ENCODE results near the gene ASAP3. TPM values are rescaled to one million over a fixed set of nuclear protein-coding genes. Genes with fewer than 3 reads are reported as not detected.

Gene ASAP3
- total and polyA plus RNA-seq, 9 of the 15 experiments (the other 6 are each of a cell fraction or from before 2014, with no cell fraction given), result 1.7 to 31.2 (median 17.4) TPM

- TF ChIP-seq SIX5 (IDR thresholded peaks at IDR 0.05; ENCODE audit: borderline replicate concordance in 1 of 2, insufficient read depth in 1 of 2, low read depth in 1 of 2, low read length in 2 of 2), result no peak
- TF ChIP-seq CREB1 (IDR thresholded peaks at IDR 0.05), result 0 out of 2 replicates have a peak, but pooled peaks have one; percentile 19
- TF ChIP-seq CREB1 (CRISPR knock-in tag; IDR thresholded peaks at IDR 0.05), result no peak; the same call in 1 of the 2 replicates
- no peak for TF ChIP-seq POLR2B (IDR thresholded peaks at IDR 0.05; ENCODE audit: low read depth, partially characterized antibody)
- no peak for TF ChIP-seq ZC3H11A (IDR thresholded peaks at IDR 0.05; ENCODE audit: low read depth, low read length)
- TF ChIP-seq CHD7 (IDR thresholded peaks at IDR 0.05; ENCODE audit: low read depth, low read length), result no peak
- TF ChIP-seq STAT5B (CRISPR knock-in tag; IDR thresholded peaks at IDR 0.05), result no peak
- TF ChIP-seq THAP12 (CRISPR knock-in tag; IDR thresholded peaks at IDR 0.05), result no peak
- peak; percentile 61; a peak in 3 of 4 replicates for TF ChIP-seq FOXK2 (conservative IDR thresholded peaks at IDR 0.05 in 1 of 2, IDR thresholded peaks at IDR 0.05 in 1 of 2; ENCODE audit: low read depth in 2 of 2)
- no peak for TF ChIP-seq E2F4 (CRISPR knock-in tag; IDR thresholded peaks at IDR 0.05; ENCODE audit: low read depth)
These were observed 80.1 kb downstream of the ASAP3 start (continued) for GRCh38 chr1:23403735-23404486.
